Stimulated activated CD8-positive, alpha-beta memory T cell treated with anti-CD3 and anti-CD28 coated beads, Interleukin-4, amount 100 ng/mL, for 24 hours (primary cell): ENCODE data around the gene GNA14.
"Not testable (repeated sequence)": the region's sequence is repeated elsewhere in the genome, so short reads cannot be mapped to it uniquely, and the experiment has no call there.

Source experiments
- DNase-seq: peaks from one replicate; pipeline ENCODE4 v3.0.0-alpha.2; 2020; ENCODE audit warnings: low read depth

The GNA14 gene

DNA sequence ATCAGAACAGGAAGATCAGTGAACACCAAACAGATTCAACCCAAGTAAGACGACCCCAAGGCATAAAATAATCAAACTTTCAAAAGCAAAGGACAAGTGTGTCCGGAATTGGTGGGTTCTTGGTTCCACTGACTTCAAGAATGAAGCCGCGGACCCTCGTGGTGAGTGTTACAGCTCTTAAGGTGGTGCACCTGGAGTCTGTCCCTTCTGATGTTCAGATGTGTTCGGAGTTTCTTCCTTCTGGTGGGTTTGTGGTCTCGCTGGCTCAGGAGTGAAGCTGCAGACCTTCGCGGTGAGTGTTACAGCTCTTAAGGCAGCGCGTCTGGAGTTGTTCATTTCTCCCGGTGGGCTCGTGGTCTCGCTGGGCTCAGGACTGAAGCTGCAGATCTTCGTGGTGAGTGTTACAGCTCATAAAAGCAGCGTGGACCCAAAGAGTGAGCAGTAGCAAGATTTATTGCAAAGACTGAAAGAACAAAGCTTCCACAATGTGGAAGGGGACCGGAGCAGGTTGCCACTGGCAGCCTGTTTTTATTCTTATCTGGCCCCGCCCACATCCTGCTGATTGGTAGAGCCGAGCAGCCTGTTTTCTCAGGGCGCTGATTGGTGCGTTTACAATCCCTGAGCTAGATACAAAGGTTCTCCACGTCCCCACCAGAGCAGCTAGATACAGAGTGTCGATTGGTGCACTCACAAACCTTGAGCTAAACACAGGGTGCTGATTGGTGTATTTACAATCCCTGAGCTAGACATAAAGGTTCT lies 158.5 kb downstream of the GNA14 start:
- DNase-seq, result not testable (repeated sequence)

DNA sequence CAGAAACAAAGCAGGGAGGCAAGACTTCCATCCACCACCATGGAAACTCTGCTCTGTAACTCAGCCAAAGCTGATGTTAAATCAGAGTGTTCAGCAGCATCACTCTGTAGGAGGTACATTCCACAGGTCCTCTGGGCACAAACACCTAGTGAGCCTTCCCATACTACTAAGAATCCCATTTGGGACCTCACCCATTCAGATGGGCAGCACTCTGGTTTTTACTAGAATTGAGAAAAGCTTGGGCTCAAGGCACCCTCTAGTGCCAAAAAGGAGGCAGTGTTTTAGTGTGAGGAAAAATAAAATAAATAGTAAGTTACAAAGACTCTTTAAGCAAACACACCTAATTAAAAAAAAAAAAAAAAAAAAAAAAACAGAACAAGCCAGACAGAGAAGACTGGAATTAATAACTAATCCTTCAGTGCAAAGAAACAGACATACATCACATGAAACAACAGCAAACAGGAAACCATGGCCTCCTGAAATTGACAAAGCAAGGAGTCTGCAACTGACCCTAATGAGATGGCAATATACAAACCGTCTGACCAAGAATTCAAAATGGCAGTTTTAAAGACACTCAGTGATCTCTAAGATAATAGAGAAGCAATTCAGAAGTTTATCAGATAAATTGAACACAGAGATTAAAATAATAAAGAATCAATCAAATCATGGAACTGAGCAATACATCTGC lies 159.5 kb downstream of the GNA14 start:
- no peak for DNase-seq

DNA sequence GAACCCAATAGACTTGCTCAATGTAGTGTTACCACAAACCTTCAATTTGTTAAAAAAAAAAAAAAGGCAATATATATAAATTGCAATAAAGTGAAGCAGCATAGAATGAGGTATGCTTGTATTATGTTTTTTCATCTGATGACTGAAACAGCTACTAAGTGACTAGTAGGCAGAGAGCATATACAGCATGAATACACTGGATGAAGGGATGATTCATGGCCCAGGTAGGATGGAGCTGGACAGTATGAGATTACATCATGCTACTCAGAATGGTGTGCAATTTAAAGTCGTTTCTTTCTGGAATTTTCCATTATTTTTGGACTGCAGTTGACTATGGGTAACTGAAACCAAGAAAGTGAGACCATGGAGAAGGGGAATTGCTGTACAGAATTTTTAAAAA lies 161.2 kb downstream of the GNA14 start:
- no peak for DNase-seq

DNA sequence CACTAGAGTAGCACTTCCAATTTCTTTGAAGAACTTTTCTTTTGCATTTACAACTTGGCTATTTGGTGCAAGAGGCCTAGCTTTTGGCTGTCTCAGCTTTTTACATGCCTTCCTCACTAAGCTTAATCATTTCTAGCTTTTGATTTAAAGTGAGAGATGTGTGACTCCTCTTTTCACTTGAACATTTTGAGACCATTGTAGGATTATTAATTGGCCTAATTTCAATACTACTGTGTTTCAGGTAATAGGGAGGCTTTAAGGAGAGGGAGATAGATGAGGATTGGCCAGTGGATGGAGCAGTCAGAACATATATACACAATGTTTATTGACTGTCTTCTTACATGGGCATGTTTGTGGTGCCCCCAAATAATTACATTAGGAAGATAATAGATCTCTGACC lies 161.7 kb downstream of the GNA14 start:
- DNase-seq, result no peak

DNA sequence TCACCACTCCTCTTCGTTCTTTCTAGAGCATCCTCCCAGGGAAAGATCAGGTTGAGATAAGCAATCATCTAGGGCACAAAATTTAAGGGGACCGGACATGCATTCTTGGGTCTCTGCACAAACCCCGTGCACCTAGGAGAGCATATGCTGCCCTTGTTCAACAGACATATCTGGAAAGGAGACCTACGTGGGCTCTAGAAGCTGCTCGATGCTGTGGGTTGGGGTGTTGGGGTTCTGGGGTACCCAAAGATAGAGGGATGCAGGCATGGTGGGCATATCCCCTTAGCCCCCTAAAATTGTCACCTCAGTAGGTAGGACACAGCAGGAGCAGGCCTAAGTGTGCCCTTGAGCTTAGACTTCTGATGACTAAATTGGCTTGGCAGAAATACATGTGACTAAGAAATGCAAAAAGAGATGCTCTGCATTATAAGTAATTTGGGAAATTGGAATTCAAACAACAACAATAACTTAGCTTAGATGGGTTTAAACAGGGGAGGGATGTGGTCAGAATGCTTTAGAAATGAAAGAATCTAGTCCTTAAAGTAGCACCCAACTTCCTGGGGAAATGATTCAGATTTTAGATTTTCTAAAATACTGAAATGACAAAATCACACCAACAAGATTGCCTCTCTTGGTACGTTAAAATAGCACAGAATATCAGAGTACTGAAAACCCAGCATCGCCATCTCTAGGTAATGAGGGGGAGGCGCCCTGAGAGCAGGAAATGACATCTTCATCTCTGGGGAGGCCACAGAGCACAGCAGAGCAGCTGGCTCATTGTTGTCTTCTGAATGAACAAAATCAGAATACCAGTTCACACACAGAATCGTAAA lies 172.3 kb downstream of the GNA14 start:
- DNase-seq, result peak; percentile 15

DNA sequence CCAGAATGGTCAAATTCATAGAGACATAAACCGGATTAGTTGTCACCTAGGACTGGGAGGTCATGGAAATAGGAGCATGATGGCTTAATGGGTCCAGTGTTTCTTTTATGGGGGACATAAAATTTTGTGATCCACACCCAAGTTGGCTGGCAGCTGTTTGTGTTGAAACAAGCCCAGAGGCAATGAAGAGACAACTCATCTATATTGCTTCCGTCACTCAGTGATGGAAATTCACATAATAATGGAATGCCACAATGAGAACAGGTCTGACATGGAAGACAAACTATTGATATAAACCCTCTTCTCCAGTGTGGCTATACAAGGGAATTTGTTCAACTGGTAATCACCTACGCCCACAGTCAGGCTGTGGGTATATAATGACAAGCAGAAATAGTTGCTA lies 173.2 kb downstream of the GNA14 start:
- no peak for DNase-seq

DNA sequence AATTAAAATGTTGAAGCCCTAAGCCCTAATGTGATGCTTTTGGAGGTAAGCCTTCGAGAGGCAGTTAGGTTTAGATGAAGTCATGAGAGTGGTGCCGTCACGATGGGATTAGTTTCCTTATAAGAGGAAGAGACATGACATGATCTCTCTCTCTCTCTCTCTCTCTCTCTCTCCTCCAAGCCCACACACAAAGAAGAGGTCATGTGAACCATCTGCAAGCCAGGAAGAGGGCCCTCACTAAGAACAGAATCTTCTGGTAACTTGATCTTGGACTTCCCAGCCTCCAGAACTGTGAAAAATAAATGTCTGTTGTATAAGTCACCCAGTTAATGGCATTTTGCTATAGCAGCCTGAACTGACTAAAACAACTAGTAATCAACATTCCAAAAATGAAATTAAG lies 175.5 kb downstream of the GNA14 start:
- DNase-seq, result no peak

GRCh38 chr9:77471572-77471971 lies 176.6 kb downstream of the GNA14 start:
- no peak for DNase-seq

DNA sequence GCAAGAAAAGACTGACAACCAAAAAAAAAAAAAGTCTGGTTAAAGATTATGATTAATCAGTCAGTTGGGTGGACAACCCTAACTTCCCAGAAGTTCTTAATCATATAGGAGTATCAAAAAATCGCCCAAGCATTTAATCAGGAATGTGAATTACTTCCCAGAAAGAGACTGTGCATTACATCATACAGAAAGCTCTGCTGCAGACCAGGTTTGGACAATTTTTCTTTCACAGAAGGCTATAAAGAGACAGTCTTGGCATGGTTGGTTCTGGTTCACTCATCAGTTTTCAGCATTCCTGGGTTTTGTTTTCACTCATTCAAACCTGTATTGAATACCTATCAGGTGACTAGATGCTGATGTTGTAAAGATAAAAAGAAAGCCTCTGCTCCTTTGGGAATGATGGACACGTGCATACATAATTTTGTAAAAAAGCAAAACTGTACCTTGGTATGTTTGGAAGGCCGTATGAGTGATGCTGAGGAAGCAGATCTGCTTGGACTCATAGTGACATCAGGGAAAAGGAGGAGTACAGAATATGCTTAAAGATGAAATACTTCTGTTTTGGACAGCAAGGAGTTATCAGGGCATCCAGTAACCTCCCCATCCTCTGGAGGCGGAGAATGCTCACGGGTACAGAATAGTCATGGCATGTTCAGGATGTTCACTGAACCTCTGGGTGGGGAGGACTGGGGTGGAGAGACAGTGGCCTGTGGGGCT lies 178.4 kb downstream of the GNA14 start:
- DNase-seq, result no peak

DNA sequence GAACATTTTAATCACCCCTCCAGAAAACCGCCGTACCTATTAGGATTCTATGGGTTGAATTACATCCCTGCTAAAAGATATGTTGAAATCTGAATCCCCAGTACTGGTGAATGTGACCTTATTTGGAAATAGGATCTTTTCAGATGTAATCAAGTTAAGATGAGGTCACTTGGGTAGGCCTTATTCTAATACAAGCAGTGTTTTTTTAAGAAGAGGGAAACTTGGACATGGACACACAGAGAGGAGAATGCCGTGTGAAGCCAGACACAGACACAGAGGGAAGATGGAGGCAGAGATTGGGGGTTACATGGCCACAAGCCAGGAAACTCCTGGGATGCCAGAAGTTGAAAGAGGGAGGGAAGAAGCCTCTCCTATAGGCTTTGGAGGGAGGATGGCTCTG lies 183.5 kb downstream of the GNA14 start:
- DNase-seq, result no peak

GRCh38 chr9:77463151-77463550 lies 185.0 kb downstream of the GNA14 start:
- DNase-seq, result no peak

- DNase-seq, result no peak
These were observed 186.1 kb downstream of the GNA14 start for GRCh38 chr9:77462066-77462465.

DNA sequence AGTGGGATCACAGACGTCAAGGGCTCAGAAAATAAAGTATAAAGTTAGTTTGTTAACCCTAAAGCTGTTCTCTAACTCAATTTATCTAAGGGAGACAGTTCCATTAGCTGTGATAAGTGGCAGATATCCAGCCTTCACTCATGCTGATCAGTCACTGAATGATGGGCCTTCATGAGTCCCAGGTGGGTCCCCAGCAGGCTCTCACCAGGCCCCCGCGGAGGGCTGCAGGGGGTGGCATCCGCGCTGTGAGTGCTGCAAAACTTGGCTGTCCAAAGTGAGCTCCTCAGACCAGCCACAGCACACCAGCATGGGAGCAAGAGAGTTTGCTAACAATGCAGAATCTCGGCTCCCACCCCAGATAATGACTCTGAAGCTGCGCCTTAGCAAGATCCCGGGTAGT lies 187.2 kb downstream of the GNA14 start:
- no peak for DNase-seq

GRCh38 chr9:77457916-77458592 lies 190.1 kb downstream of the GNA14 start:
- DNase-seq, result peak; percentile 34

GRCh38 chr9:77456829-77457437 lies 191.2 kb downstream of the GNA14 start:
- DNase-seq, result peak; percentile 72

GRCh38 chr9:77455312-77455927 lies 192.7 kb downstream of the GNA14 start:
- peak; percentile 12 for DNase-seq

DNA sequence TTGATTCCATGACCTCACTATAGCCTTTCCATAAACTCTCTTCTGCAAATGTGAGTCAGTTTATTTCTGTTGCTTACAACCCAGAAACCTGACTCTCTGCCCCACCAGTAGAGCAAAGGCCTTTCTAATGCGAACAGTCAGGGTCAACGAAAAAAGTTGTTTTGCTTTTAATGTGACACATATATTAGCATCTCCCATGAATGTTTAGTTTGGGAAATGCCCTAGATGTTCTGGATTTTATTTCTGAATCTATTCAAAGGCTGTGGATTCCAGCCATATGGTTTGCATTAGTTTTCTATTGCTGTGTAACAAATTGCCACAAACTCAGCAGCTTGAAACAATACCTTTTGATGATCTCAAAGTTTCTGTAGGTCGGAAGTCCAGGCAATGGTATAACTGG lies 193.5 kb downstream of the GNA14 start:
- no peak for DNase-seq

- no peak for DNase-seq
These were observed 194.1 kb downstream of the GNA14 start for GRCh38 chr9:77453825-77454647.

DNA sequence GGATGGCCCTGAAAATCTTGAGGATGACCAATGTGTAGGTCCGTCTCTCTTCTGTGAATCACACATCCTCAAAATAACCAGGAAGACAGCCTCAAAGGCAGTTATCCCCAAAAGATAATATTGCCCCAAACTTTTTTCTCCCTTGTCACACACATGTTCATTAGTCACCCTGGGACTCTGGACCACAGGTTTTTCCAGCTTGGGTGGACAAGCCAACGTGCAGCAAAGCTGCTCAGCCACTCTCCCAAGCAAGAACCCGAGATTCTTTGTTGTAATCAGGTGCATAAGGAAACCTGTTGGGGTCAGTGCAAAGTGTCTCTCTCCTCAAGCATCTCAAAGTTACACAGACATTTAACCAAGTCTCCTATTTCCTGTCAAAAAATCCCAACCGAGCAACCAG lies 196.6 kb downstream of the GNA14 start:
- no peak for DNase-seq

GRCh38 chr9:77450085-77450475 lies 198.0 kb downstream of the GNA14 start:
- no peak for DNase-seq
